HG02759 (cell line): Measurements from ENCODE around the gene CYP2W1.
"Not testable (repeated sequence)": the region's sequence is repeated elsewhere in the genome, so short reads cannot be mapped to it uniquely, and the experiment has no call there.

Source experiments
- ATAC-seq: cut with Tn5 transposase; IDR thresholded peaks from one replicate; pipeline ENCODE4 v1.9.1; 2021; ENCODE audit warnings: mild to moderate bottlenecking, moderate library complexity; ENCODE audit not compliant: unreplicated experiment

The CYP2W1 gene

GRCh38 chr7:1027242-1028043, 44.5 kb downstream of the CYP2W1 start:
- peak; percentile 6 for ATAC-seq

- ATAC-seq = peak; percentile 64
These were observed 45.2 kb downstream of the CYP2W1 start for GRCh38 chr7:1028044-1028770.

- ATAC-seq = no peak
These were observed 46.0 kb downstream of the CYP2W1 start for GRCh38 chr7:1028775-1029636.

- ATAC-seq = no peak
These were observed 46.9 kb downstream of the CYP2W1 start for GRCh38 chr7:1029637-1030443.

DNA sequence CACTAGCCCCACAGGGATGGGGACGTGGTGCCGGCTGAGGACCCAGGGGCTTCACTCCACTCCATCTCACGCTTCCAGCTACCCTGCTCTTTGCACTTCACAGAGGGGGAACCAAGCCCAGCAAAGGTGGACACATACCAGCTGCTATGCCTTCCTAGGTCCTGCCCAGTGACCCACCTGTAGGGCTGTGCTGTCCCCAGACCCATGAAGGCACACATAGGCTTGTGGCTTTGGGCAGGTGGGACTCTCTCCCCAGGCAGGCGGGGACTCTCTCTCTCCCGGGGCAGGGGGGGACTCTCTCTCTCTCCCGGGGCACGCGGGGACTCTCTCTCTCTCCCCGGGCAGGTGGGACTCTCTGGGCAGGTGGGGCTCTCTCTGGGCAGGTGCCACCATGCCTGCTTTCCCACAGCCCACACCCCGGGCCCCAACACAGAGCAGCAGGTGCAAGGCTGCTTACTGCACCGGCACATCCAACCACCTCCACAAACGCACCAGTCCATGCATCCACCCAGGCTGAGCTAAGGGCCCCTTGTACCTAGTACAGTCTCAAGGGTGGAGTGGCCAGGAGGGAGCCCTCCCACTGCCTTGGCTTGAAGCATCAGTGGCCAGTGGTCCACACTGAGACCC, 47.6 kb downstream of the CYP2W1 start:
- ATAC-seq = no peak

GRCh38 chr7:1031716-1032455, 48.9 kb downstream of the CYP2W1 start:
- no peak for ATAC-seq

DNA sequence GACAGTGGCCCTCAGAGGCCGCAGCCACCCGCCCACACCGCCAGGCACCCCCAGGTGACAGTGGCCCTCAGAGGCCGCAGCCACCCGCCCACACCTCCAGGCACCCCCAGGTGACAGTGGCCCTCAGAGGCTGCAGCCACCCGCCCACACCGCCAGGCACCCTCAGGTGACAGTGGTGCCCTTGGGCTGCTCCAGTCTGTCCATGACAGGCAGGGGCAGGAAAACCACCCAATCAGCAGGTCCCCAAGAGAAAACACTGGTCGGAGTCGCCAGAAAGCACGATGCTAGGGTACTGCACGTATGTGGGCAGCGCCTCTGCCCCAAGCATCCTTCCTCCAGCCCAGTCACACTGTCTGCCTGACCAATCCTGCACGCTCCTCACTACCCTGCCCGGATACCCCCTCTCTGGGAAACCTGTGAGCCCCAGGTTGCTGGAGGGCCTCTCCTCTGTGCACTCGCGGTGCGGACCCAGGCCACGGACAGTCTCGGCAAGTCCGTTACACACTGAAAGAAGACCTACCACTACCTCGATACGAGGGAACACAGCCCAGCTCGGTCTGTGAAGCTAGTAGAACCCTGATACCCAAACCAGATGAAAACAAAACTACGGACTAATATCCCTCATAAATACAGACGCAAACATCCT, 49.7 kb downstream of the CYP2W1 start:
- ATAC-seq = no peak

DNA sequence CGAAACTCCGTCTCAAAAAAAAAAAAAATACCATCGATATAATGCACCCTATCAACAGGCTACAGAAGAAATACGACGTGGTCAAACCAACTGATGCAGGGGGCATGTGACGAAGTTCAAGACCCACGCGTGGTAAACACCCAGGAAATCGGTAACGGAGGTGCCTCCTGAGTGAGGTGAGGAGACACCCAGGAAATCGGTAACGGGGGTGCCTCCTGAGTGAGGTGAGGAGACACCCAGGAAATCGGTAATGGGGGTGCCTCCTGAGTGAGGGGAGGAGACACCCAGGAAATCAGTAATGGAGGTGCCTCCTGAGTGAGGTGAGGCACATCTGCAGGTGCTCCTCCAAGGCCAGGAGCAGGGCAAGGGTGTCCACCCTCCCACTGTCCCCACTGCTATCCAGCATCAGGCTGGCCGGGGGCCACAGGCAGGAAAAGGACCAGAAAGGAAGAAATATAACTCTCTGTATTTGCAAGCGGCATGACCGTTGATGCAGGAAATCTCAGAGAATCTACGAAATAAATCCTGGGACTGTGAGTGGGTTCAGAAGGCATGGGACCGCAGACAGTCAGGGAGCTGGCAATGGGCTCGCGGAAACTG, 50.7 kb downstream of the CYP2W1 start:
- no peak for ATAC-seq

- ATAC-seq = not testable (repeated sequence)
These were observed 51.8 kb downstream of the CYP2W1 start for GRCh38 chr7:1034769-1035168.

- ATAC-seq = not testable (repeated sequence)
These were observed 53.4 kb downstream of the CYP2W1 start for GRCh38 chr7:1036164-1036928.
